Natural killer cell (primary cell): ENCODE measurements around the gene ATAD2B. TPM values are rescaled to one million over a fixed set of nuclear protein-coding genes. Genes with fewer than 3 reads are reported as not detected.
"Not testable (repeated sequence)": the region's sequence is repeated elsewhere in the genome, so short reads cannot be mapped to it uniquely, and the experiment has no call there.

Source experiments
- ATAC-seq, 3 donors: fragments of 150-1000 bp in 2 of 3; fragments of 200-7000 bp in 1 of 3; cut with Tn5 transposase; 1 replicate in 1 of 3; 2 replicates in 2 of 3; pipeline ENCODE4 v1.10.0; 2021; ENCODE audit warnings: mild to moderate bottlenecking in 2 of 3, moderate library complexity in 2 of 3
- DNase-seq, 2 donors: peaks; one replicate each; pipeline versions ENCODE4 v3.0.0 to v3.0.0-alpha.2; 2013 to 2021; ENCODE audit warnings: mixed read lengths in 1 of 2
- H3K27ac ChIP-seq: one replicate; pipeline ENCODE4 v1.5.1; 2013; ENCODE audit warnings: mild to moderate bottlenecking, low read length
- H3K27me3 ChIP-seq: one replicate; pipeline ENCODE4 v1.6.1; 2013; ENCODE audit warnings: low read length; ENCODE audit not compliant: control insufficient read depth, insufficient read depth
- H3K36me3 ChIP-seq: one replicate; pipeline ENCODE4 v1.6.1; 2013; ENCODE audit warnings: low read length; ENCODE audit not compliant: control insufficient read depth, insufficient read depth
- H3K4me1 ChIP-seq: one replicate; pipeline ENCODE4 v1.6.1; 2013; ENCODE audit warnings: low read length; ENCODE audit not compliant: control insufficient read depth, insufficient read depth
- H3K4me3 ChIP-seq: one replicate; pipeline ENCODE4 v1.5.1; 2013; ENCODE audit warnings: low read length
- H3K9me3 ChIP-seq: one replicate; pipeline ENCODE4 v1.6.1; 2013; ENCODE audit warnings: low read length; ENCODE audit not compliant: control insufficient read depth, insufficient read depth
- H3K27ac Mint-ChIP-seq, 2 donors: one replicate each; pipeline ENCODE4 v1.8.0; 2022; ENCODE audit warnings: mild to moderate bottlenecking in 2 of 2, mixed read lengths in 2 of 2, moderate library complexity in 1 of 2
- H3K27me3 Mint-ChIP-seq, 2 donors: one replicate each; pipeline ENCODE4 v1.8.0; 2022; ENCODE audit warnings: low read depth in 2 of 2, mixed read lengths in 2 of 2
- H3K36me3 Mint-ChIP-seq: one replicate; pipeline ENCODE4 v1.8.0; 2022; ENCODE audit warnings: mixed read lengths
- H3K4me1 Mint-ChIP-seq, 2 donors: one replicate each; pipeline ENCODE4 v1.8.0; 2022; ENCODE audit warnings: mixed read lengths in 2 of 2
- H3K4me3 Mint-ChIP-seq: one replicate; pipeline ENCODE4 v1.8.0; 2022; ENCODE audit warnings: mild to moderate bottlenecking, moderate library complexity, mixed read lengths
- H3K9me3 Mint-ChIP-seq, 2 donors: one replicate each; pipeline ENCODE4 v1.8.0; 2022; ENCODE audit warnings: mixed read lengths in 2 of 2
- CTCF ChIP-seq: fragments of 200-600 bp; IDR thresholded peaks from one replicate; pipeline ENCODE4 v1.8.0; 2022; ENCODE audit warnings: antibody characterized with exemption
- WGBS: methylation state at CpG from one replicate; pipeline ENCODE4 v1.1.7; 2013; ENCODE audit warnings: missing lambda C conversion rate; ENCODE audit not compliant: insufficient coverage; 5-methylcytosine and 5-hydroxymethylcytosine counted together
- intact Hi-C: fragments of 100-400 bp; cut with micrococcal nuclease; formaldehyde crosslinking; loops from one replicate; pipeline ENCODE4 v1.14.2; 2022
- total RNA-seq, 4 donors: library from RNA; stranded (reverse); fragments of 120-200 nt in 1 of 4; gene quantifications; one replicate each; pipeline versions ENCODE4 v1.2.3 to v1.2.4, GENCODE V29; 2013 to 2022

Gene ATAD2B
- total RNA-seq, 3 donors from 2014 or later (not counting 1 experiment from before 2014, with no cell fraction given), result 71.5 to 85.7 (median 84.0) TPM

DNA sequence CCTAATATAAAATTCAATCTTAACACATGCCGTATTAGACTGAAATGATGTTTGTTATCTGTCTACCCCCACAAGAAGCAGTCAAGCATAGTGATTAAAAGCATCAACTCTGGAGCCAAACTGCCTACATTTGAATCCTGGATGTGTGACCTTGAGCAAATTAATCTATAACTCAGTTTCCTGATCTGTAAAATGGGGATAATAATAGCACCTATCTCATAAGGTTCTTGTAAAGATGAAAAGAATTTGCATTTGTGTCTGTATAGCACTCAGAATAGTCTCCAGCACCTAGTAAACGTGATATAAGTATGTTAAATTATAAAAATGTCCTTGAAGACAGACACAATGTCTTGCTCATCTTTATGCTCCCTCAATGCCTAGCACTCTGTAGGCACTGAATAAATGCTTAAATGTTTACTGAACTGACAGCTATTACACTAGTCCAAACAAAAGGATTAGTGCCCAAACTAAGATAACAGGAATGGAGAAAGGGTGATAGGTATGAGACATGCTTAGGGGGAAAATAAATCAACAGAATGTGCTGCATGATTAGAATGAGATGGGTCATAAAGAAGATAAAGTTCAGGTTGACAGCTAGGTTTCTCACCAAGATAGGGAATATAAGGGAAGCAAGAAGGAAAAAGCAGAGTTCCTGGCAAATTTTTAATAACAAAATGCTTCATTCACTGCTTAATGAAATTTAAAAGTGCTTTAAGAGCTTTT, 180.6 kb downstream of the ATAD2B start:
- Mint-ChIP-seq H3K4me1 (no peaks in the 10 kb centered on the region), H3K36me3 (no peaks in the 10 kb centered on the region), H3K27me3 (no peaks in the 10 kb centered on the region), H3K9me3 (no peaks in the 10 kb centered on the region), H3K27ac (peak overlapping the region; percentile 52 to 65), H3K4me3 (no peak overlapping the region)
- H3K4me3 ChIP-seq, result no peak overlapping the region
- H3K27me3 ChIP-seq, result no peaks in the 10 kb centered on the region
- H3K4me1 ChIP-seq, result no peaks in the 10 kb centered on the region
- no peaks in the 10 kb centered on the region for H3K9me3 ChIP-seq
- peaks cover 5% of the 10 kb centered on the region for H3K36me3 ChIP-seq
- H3K27ac ChIP-seq, result no peak overlapping the region
- intact Hi-C loops, result no loop called here
- ATAC-seq (no peak), DNase-seq (no peak)
- no peak for TF ChIP-seq CTCF
- 93% methylated on average over 1 of the region's 2 CpGs for WGBS

DNA sequence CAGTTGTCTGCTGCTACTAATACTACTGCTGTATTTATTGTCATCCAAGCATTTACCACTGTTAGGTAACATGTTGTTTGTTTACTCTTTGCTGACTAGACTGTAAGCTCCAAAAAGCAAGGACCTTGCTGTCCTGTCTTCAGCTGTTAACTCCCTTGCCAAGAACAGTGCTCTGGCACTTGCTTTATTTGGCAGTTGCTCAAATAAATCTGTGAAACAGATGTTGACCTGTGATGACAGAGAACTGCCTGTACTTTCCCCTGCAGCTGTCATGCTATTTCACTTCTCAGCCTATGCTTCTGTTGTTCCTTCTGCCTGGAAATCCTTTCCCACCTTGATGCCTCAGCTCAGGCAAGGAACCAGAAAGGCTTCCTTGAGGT, 181.2 kb downstream of the ATAD2B start:
- TF ChIP-seq CTCF, result no peak
- no peaks in the 10 kb centered on the region for H3K9me3 Mint-ChIP-seq
- no peak overlapping the region for H3K4me3 Mint-ChIP-seq
- intact Hi-C loops, result no loop called here
- no peak overlapping the region for H3K4me3 ChIP-seq
- DNase-seq (no peak), ATAC-seq (no peak)
- no peaks in the 10 kb centered on the region for H3K27me3 ChIP-seq
- H3K4me1 Mint-ChIP-seq, result no peaks in the 10 kb centered on the region
- H3K36me3 ChIP-seq, result peaks cover under 1% of the 10 kb centered on the region
- H3K27ac Mint-ChIP-seq, result peak overlapping the region; percentile 52 to 65
- H3K9me3 ChIP-seq, result no peaks in the 10 kb centered on the region
- H3K4me1 ChIP-seq, result no peaks in the 10 kb centered on the region
- H3K27me3 Mint-ChIP-seq, result no peaks in the 10 kb centered on the region
- no peak overlapping the region for H3K27ac ChIP-seq
- no peaks in the 10 kb centered on the region for H3K36me3 Mint-ChIP-seq

DNA sequence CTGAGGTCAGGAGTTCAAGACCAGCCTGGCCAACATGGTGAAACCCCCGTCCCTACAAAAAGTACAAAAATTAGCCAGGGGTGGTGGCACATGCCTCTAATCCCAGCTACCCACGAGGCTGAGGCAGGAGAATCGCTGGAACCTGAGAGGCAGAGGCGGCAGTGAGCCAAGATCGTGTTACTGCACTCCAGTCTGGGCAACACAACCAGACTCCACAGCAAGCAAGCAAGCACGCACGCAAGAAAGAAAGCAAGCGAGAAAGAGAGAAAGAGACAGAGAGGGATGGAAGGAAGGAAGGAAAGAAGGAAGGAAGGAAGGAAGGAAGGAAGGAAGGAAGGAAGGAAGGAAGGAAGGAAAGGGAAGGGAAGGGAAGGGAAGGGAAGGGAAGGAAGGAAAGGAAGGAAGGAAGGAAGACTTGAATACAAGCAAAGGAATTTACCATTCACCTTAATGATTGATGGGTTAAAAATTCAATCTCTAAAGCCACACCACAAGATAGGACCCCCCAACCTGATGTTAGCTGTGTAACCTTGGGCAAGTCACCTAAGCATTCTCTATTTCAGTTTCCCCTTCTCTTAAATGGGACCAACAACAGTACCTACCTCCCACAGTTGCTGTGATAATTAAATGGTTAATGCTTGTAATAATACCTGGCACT, 181.7 kb downstream of the ATAD2B start:
- ATAC-seq, result no peak
- intact Hi-C loops, result no loop called here
- Histone ChIP-seq H3K36me3 (no peaks in the 10 kb centered on the region), H3K27me3 (no peaks in the 10 kb centered on the region), H3K4me3 (no peak overlapping the region), H3K4me1 (no peaks in the 10 kb centered on the region), H3K27ac (no peak overlapping the region), H3K9me3 (no peaks in the 10 kb centered on the region)
- TF ChIP-seq CTCF, result no peak
- DNase-seq, result no peak
- WGBS, result 93% methylated on average over 8 of the region's 8 CpGs
- H3K27me3 Mint-ChIP-seq, result no peaks in the 10 kb centered on the region
- no peak overlapping the region for H3K4me3 Mint-ChIP-seq
- no peaks in the 10 kb centered on the region for H3K36me3 Mint-ChIP-seq
- H3K9me3 Mint-ChIP-seq, result no peaks in the 10 kb centered on the region
- peak overlapping the region in 1 of 2 donors; percentile 52 for H3K27ac Mint-ChIP-seq
- H3K4me1 Mint-ChIP-seq, result no peaks in the 10 kb centered on the region

DNA sequence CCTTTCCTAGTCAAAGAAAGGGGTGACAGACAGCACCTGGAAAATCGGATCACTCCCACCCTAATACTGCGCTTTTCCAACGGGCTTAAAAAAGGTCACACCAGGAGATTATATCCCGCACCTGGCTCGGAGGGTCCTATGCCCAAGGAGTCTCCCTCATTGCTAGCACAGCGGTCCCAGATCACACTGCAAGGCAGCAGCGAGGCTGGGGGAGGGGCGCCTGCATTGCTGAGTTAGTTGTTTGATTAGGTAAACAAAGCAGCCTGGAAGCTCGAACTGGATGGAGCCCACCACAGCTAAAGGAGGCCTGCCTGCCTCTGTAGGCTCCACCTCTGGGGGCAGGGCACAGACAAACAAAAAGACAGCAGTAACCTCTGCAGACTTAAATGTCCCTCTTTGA, 190.1 kb downstream of the ATAD2B start:
- H3K9me3 ChIP-seq, H3K27me3 Mint-ChIP-seq, H3K9me3 Mint-ChIP-seq, ATAC-seq, H3K27ac ChIP-seq, H3K4me3 Mint-ChIP-seq, H3K27me3 ChIP-seq, H3K4me1 ChIP-seq, H3K36me3 ChIP-seq, H3K36me3 Mint-ChIP-seq, intact Hi-C loops, DNase-seq, H3K27ac Mint-ChIP-seq, H3K4me3 ChIP-seq: not testable (repeated sequence)
- 96% methylated on average over 9 of the region's 9 CpGs for WGBS
- H3K4me1 Mint-ChIP-seq, result peaks cover 11 to 16% of the 10 kb centered on the region in 2 donors
